Measurements from ENCODE around the gene ETS2.

ETS2 gene

GRCh38 chr21:38805328-38806152 is at the start of gene ETS2:
Gene ETS2 (plus strand): TSS chr21:38805929. CDS start chr21:38810035, 4,106 bp downstream.
- DNase-seq (ENCODE audit: low read depth in 2 of 2): peak; percentile 30 to 46

- DNase-seq (ENCODE audit: low read depth in 2 of 2): no peak
These were observed 49.0 kb upstream of the ETS2 start for GRCh38 chr21:38756746-38757145.

GRCh38 chr21:38758501-38759214 is 47.1 kb upstream of the ETS2 start:
- no peak for DNase-seq (ENCODE audit: low read depth in 2 of 2)

- DNase-seq (ENCODE audit: low read depth in 2 of 2): no peak
These were observed 46.3 kb upstream of the ETS2 start for GRCh38 chr21:38759413-38759812.

GRCh38 chr21:38760017-38760761 is 45.5 kb upstream of the ETS2 start:
- DNase-seq (ENCODE audit: low read depth in 2 of 2): no peak

- DNase-seq (ENCODE audit: low read depth in 2 of 2): no peak
These were observed 45.0 kb upstream of the ETS2 start for GRCh38 chr21:38760762-38761155.

- DNase-seq (ENCODE audit: low read depth in 2 of 2): no peak
These were observed 44.2 kb upstream of the ETS2 start for GRCh38 chr21:38761531-38761930.

GRCh38 chr21:38765056-38765455 is 40.7 kb upstream of the ETS2 start:
- no peak for DNase-seq (ENCODE audit: low read depth in 2 of 2)

- DNase-seq (ENCODE audit: low read depth in 2 of 2): peak in 1 of 2 donors; percentile 10
These were observed 38.6 kb upstream of the ETS2 start for GRCh38 chr21:38766987-38767722.

- DNase-seq (ENCODE audit: low read depth in 2 of 2): no peak
These were observed 37.2 kb upstream of the ETS2 start for GRCh38 chr21:38768471-38769063.

- DNase-seq (ENCODE audit: low read depth in 2 of 2): no peak
These were observed 36.4 kb upstream of the ETS2 start for GRCh38 chr21:38769191-38769780.

GRCh38 chr21:38770660-38771059 is 35.1 kb upstream of the ETS2 start:
- DNase-seq (ENCODE audit: low read depth in 2 of 2): no peak

- DNase-seq (ENCODE audit: low read depth in 2 of 2): no peak
These were observed 34.2 kb upstream of the ETS2 start for GRCh38 chr21:38771536-38771935.

GRCh38 chr21:38772646-38773045 is 33.1 kb upstream of the ETS2 start:
- no peak for DNase-seq (ENCODE audit: low read depth in 2 of 2)

- no peak for DNase-seq (ENCODE audit: low read depth in 2 of 2)
These were observed 32.3 kb upstream of the ETS2 start for GRCh38 chr21:38773099-38774061.

- DNase-seq (ENCODE audit: low read depth in 2 of 2): no peak
These were observed 31.6 kb upstream of the ETS2 start for GRCh38 chr21:38774152-38774551.

- DNase-seq (ENCODE audit: low read depth in 2 of 2): no peak
These were observed 31.0 kb upstream of the ETS2 start for GRCh38 chr21:38774586-38775285.

- no peak for DNase-seq (ENCODE audit: low read depth in 2 of 2)
These were observed 30.0 kb upstream of the ETS2 start for GRCh38 chr21:38775733-38776132.

- DNase-seq (ENCODE audit: low read depth in 2 of 2): no peak
These were observed 28.7 kb upstream of the ETS2 start for GRCh38 chr21:38777015-38777414.

Measured in stimulated activated CD8-positive, alpha-beta memory T cell treated with anti-CD3 and anti-CD28 coated beads, Interleukin-2, amount 100 ng/mL, for 1 hour (primary cell).